ENCODE measurements around the gene EHD4.

EHD4 gene

GRCh38 chr15:41965441-41966413 is 6.6 kb downstream of the EHD4 start:
- no peak overlapping the region for H2AFZ ChIP-seq (ENCODE audit: low read length)
- H3K4me3 ChIP-seq (ENCODE audit: low read length) = no peak overlapping the region
- no peak for DNase-seq
- no peaks in the 10 kb centered on the region for H3K36me3 ChIP-seq (replicated peaks; ENCODE audit: insufficient read depth, low read length)
- H3K4me1 ChIP-seq (ENCODE audit: low read length) = peaks cover 13% of the 10 kb centered on the region
- TF ChIP-seq, protein P1, sequence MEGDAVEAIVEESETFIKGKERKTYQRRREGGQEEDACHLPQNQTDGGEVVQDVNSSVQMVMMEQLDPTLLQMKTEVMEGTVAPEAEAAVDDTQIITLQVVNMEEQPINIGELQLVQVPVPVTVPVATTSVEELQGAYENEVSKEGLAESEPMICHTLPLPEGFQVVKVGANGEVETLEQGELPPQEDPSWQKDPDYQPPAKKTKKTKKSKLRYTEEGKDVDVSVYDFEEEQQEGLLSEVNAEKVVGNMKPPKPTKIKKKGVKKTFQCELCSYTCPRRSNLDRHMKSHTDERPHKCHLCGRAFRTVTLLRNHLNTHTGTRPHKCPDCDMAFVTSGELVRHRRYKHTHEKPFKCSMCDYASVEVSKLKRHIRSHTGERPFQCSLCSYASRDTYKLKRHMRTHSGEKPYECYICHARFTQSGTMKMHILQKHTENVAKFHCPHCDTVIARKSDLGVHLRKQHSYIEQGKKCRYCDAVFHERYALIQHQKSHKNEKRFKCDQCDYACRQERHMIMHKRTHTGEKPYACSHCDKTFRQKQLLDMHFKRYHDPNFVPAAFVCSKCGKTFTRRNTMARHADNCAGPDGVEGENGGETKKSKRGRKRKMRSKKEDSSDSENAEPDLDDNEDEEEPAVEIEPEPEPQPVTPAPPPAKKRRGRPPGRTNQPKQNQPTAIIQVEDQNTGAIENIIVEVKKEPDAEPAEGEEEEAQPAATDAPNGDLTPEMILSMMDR (IDR thresholded peaks at IDR 0.05; ENCODE audit: low read length) = no peak
- no peak for TF ChIP-seq EZH2phosphoT487 (IDR thresholded peaks at IDR 0.05; ENCODE audit: low read length)
- TF ChIP-seq EZH2 (optimal IDR thresholded peaks at IDR 0.05; ENCODE audit: low read depth, low read length) = no peak
- no peak overlapping the region for H3K27ac ChIP-seq (ENCODE audit: low read length)
- H3F3A ChIP-seq (ENCODE audit: insufficient read depth, low read length) = peaks cover 3% of the 10 kb centered on the region; the same call in 1 of the 2 replicates
- H3K9me2 ChIP-seq (replicated peaks; ENCODE audit: insufficient read depth, low read length) = no peaks in the 10 kb centered on the region
- no peaks in the 10 kb centered on the region for H3K27me3 ChIP-seq (replicated peaks; ENCODE audit: insufficient read depth, low read length)
- peaks cover 72% of the 10 kb centered on the region for H3K79me2 ChIP-seq (ENCODE audit: low read length)
- no peaks in the 10 kb centered on the region for H4K20me1 ChIP-seq (ENCODE audit: insufficient read depth, low read length)
- no peaks in the 10 kb centered on the region for H3K9me3 ChIP-seq (replicated peaks; ENCODE audit: insufficient read depth, low read length)
- no peak overlapping the region for H3K4me2 ChIP-seq (ENCODE audit: low read depth, low read length)
- no peak overlapping the region for H3K9ac ChIP-seq (ENCODE audit: low read length)

DNA sequence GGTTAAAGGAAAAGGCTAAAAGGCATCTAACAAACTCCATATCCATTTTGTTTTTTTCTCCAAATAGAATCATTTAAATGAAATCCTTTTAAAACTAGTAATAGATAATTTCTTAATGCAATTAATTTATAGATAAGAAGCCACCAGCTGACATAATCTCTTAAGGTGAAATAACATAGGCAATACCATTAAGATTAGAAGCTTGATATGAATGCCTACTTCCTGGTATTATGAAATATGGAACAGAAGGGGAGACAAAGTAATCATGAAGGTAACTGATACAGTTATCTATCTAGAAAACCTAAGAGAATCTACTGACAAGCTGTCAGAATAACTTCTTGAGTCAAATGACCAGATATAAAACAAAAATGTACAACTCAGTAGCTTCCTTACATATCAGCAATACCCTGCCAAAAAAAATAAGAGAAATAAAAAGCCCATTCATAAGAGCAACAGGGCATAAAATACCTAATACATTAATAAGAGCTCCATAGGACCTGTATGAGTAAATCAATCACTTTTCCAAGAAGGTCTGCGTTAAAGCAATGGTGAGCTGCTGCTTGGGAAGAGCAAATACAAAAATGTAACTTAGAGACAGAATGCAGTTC is 10.7 kb downstream of the EHD4 start:
- Histone ChIP-seq H3K9me2 (replicated peaks; ENCODE audit: insufficient read depth, low read length) (no peaks in the 10 kb centered on the region), H3K27ac (ENCODE audit: low read length) (no peak overlapping the region), H3F3A (ENCODE audit: insufficient read depth, low read length) (no peaks in the 10 kb centered on the region), H3K9ac (ENCODE audit: low read length) (no peak overlapping the region), H4K20me1 (ENCODE audit: insufficient read depth, low read length) (no peaks in the 10 kb centered on the region), H3K9me3 (replicated peaks; ENCODE audit: insufficient read depth, low read length) (no peaks in the 10 kb centered on the region), H3K4me2 (ENCODE audit: low read depth, low read length) (no peak overlapping the region), H3K27me3 (replicated peaks; ENCODE audit: insufficient read depth, low read length) (no peaks in the 10 kb centered on the region), H3K79me2 (ENCODE audit: low read length) (peaks cover 57% of the 10 kb centered on the region), H3K4me1 (ENCODE audit: low read length) (no peaks in the 10 kb centered on the region), H3K36me3 (replicated peaks; ENCODE audit: insufficient read depth, low read length) (no peaks in the 10 kb centered on the region), H2AFZ (ENCODE audit: low read length) (no peak overlapping the region), H3K4me3 (ENCODE audit: low read length) (no peak overlapping the region)
- no peak for TF ChIP-seq EZH2phosphoT487 (IDR thresholded peaks at IDR 0.05; ENCODE audit: low read length)
- no peak for TF ChIP-seq EZH2 (optimal IDR thresholded peaks at IDR 0.05; ENCODE audit: low read depth, low read length)
- DNase-seq = no peak

DNA sequence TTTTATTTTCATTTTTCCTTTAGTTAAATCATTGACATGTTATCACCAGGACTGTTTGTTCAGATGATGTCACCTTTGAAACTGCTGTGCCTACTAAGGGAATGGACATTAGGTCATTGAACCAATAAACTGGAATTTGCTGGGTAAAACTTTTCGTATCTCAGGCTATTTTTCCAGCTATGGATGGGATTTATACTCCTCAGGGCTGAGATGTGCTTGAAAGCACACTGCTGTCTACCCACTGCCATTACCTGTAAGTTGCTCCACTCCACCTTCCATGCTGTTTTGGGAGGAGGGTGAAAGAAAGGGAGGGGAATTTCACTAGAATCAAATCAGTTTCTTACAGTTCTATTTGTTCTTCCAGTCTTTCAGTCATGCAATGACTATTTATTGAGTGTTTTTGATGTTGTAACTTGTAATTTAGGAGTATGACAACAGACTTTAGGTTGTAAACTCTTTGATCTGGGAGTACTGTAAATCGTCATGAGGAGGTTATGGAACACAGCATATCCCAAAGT is 11.3 kb downstream of the EHD4 start:
- Histone ChIP-seq H3K9me2 (replicated peaks; ENCODE audit: insufficient read depth, low read length) (no peaks in the 10 kb centered on the region), H4K20me1 (ENCODE audit: insufficient read depth, low read length) (no peaks in the 10 kb centered on the region), H2AFZ (ENCODE audit: low read length) (no peak overlapping the region), H3K36me3 (replicated peaks; ENCODE audit: insufficient read depth, low read length) (no peaks in the 10 kb centered on the region), H3K9ac (ENCODE audit: low read length) (no peak overlapping the region), H3K27me3 (replicated peaks; ENCODE audit: insufficient read depth, low read length) (no peaks in the 10 kb centered on the region), H3K4me3 (ENCODE audit: low read length) (no peak overlapping the region), H3K27ac (ENCODE audit: low read length) (no peak overlapping the region), H3K4me1 (ENCODE audit: low read length) (no peaks in the 10 kb centered on the region), H3K4me2 (ENCODE audit: low read depth, low read length) (no peak overlapping the region), H3K9me3 (replicated peaks; ENCODE audit: insufficient read depth, low read length) (no peaks in the 10 kb centered on the region), H3K79me2 (ENCODE audit: low read length) (peaks cover 57% of the 10 kb centered on the region), H3F3A (ENCODE audit: insufficient read depth, low read length) (no peaks in the 10 kb centered on the region)
- TF ChIP-seq EZH2phosphoT487 (IDR thresholded peaks at IDR 0.05; ENCODE audit: low read length) (no peak), EZH2 (optimal IDR thresholded peaks at IDR 0.05; ENCODE audit: low read depth, low read length) (no peak)
- TF ChIP-seq, protein P1 (IDR thresholded peaks at IDR 0.05; ENCODE audit: low read length) = no peak
- DNase-seq = no peak

All from MM.1S (cell line).